GM13977 (cell line): Measurements from ENCODE around the gene MTA3.

Source experiments
- DNase-seq: peaks from one replicate; pipeline ENCODE4 v3.0.0; 2012; ENCODE audit warnings: low spot score
- CTCF ChIP-seq: IDR thresholded peaks from 2 replicates; pipeline ENCODE4 v1.5.1; 2012; ENCODE audit warnings: mild to moderate bottlenecking, control low read depth; ENCODE audit not compliant: insufficient read depth; ENCODE audit errors: extremely low read depth, missing control alignments
- in situ Hi-C: fragments of 300-500 bp; cut with MboI; formaldehyde crosslinking; loops from one replicate; pipeline ENCODE4 v1.12.0; 2022; ENCODE audit warnings: low sequenced_read_pairs, low pct_unique_long_range_greater_than_20kb, mixed read lengths, inconsistent platforms; ENCODE audit not compliant: unreplicated experiment

MTA3 gene

GRCh38 chr2:42673989-42674579 lies 105.7 kb downstream of the MTA3 start:
- no peak for TF ChIP-seq CTCF
- in situ Hi-C loops, result no loop called here
- no peak for DNase-seq

GRCh38 chr2:42675815-42676214 lies 107.4 kb downstream of the MTA3 start:
- in situ Hi-C loops, result no loop called here
- no peak for TF ChIP-seq CTCF
- DNase-seq, result no peak

- in situ Hi-C loops, result no loop called here
- no peak for DNase-seq
- no peak for TF ChIP-seq CTCF
Observed at GRCh38 chr2:42685303-42685702, 116.9 kb downstream of the MTA3 start.

- in situ Hi-C loops, result no loop called here
- no peak for TF ChIP-seq CTCF
- DNase-seq, result no peak
Observed at GRCh38 chr2:42693013-42693615, 124.7 kb downstream of the MTA3 start.

- in situ Hi-C loops, result no loop called here
- DNase-seq, result no peak
- no peak for TF ChIP-seq CTCF
Observed at GRCh38 chr2:42693688-42694479, 125.5 kb downstream of the MTA3 start.

- no peak for DNase-seq
- TF ChIP-seq CTCF, result no peak
- in situ Hi-C loops, result no loop called here
Observed at GRCh38 chr2:42696987-42697386, 128.6 kb downstream of the MTA3 start.
